Left ventricle myocardium inferior (tissue), 1 donor: ENCODE results near the gene KDM7A. TPM values are rescaled to one million over a fixed set of nuclear protein-coding genes. Genes with fewer than 3 reads are reported as not detected.

Experiments used
- DNase-seq: peaks from one replicate; pipeline ENCODE4 v3.0.0-alpha.2; 2020
- H3K27ac ChIP-seq: fragments of 200-600 bp; replicated peaks from 2 replicates; pipeline ENCODE4 v1.8.0; 2021
- H3K27me3 ChIP-seq: fragments of 200-600 bp; 2 replicates; pipeline ENCODE4 v1.8.0; 2021; ENCODE audit warnings: low read depth
- H3K36me3 ChIP-seq: fragments of 200-600 bp; 2 replicates; pipeline ENCODE4 v1.8.0; 2021
- H3K4me1 ChIP-seq: fragments of 200-600 bp; 2 replicates; pipeline ENCODE4 v1.8.0; 2021
- H3K4me3 ChIP-seq: fragments of 200-600 bp; 2 replicates; pipeline ENCODE4 v1.8.0; 2021; ENCODE audit warnings: mild to moderate bottlenecking, moderate library complexity
- H3K9me3 ChIP-seq: fragments of 200-600 bp; replicated peaks from 2 replicates; pipeline ENCODE4 v1.8.0; 2021
- CTCF ChIP-seq: fragments of 200-600 bp; IDR thresholded peaks from 2 replicates; pipeline ENCODE4 v1.8.0; 2021; ENCODE audit warnings: antibody characterized with exemption, mild to moderate bottlenecking, borderline replicate concordance
- intact Hi-C: fragments of 100-400 bp; cut with micrococcal nuclease; formaldehyde crosslinking; loops from one replicate; pipeline ENCODE4 v1.11.0; 2022
- total RNA-seq: library from RNA; stranded (reverse); fragmentation: NEBNext Ultra II Directional; extraction: Animal tissue kit (Norgen Biotek cat#: 25700); gene quantifications from one replicate; pipeline ENCODE4 v1.2.1, GENCODE V29; 2021
- donor health status: DM: no; HTN: yes; CAD: no; lungs with severe emphysema.

KDM7A gene
- total RNA-seq, 1 donor from 2014 or later, result 8.2 TPM

DNA sequence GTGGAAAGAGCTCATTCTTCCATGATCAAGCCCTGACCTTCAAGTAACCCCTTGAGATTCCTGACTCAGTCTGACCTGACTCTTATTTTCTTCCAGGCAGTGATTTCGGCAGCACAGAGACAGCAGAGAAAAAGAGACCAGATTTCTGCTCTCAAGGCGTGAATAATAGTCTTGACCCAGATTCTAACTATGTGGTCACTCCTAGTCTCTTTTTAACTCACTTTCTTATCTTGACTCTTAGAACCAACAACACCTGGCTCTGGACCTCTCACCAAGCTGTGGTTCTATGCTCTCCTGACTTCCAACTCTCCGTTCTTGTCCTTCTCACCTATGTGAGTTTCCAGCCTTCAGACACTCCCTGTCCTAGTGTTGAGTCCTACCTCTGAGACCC, 36.9 kb upstream of the KDM7A start:
- no peaks in the 10 kb centered on the region for H3K27me3 ChIP-seq
- no peak for TF ChIP-seq CTCF
- H3K27ac ChIP-seq, result no peak overlapping the region
- no peak overlapping the region for H3K4me3 ChIP-seq
- no peaks in the 10 kb centered on the region for H3K36me3 ChIP-seq
- no peaks in the 10 kb centered on the region for H3K4me1 ChIP-seq
- peaks cover 9% of the 10 kb centered on the region for H3K9me3 ChIP-seq
- intact Hi-C loops, result no loop called here
- no peak for DNase-seq

DNA sequence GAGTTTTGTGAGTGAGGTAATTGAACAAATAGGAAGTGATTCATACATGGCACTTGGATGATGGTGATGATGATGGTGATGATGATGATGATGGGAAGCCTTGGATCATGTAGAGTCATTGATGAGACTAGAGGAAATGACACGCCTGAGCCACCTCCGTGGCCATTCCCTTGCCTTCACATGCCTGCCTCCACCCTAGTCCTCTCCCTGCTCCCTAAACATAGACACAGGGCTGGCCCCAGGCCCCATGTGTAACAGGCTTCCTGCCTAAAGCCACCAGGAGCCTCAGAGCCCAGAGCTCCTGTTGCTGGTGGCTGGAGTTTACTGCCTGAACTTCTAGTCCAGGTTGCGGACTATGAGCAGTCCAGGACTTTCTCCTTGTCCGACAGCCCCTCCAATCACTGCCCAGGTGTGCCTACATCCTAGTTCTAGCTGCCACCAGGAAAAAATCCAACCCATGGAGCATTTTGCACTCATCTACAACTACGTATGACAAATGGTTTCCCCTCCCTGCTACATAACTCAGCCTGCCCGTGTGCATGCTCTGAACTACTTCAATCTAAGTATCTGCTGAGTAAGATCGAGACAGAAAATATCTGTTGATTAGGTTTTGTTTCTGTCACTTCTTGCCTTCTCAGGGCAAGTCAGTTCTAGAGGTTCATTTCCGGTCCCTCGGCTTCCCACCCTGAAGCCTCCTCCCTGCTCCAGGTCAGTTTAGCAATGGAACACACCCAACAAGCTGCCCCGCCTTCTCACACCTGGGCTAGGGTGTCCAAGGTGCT, 35.5 kb upstream of the KDM7A start:
- Histone ChIP-seq H3K36me3 (no peaks in the 10 kb centered on the region), H3K9me3 (peaks cover 9% of the 10 kb centered on the region), H3K27ac (no peak overlapping the region), H3K4me3 (no peak overlapping the region), H3K4me1 (no peaks in the 10 kb centered on the region), H3K27me3 (no peaks in the 10 kb centered on the region)
- intact Hi-C loops, result no loop called here
- no peak for TF ChIP-seq CTCF
- no peak for DNase-seq

GRCh38 chr7:140211698-140212097, 34.9 kb upstream of the KDM7A start:
- DNase-seq, result no peak

DNA sequence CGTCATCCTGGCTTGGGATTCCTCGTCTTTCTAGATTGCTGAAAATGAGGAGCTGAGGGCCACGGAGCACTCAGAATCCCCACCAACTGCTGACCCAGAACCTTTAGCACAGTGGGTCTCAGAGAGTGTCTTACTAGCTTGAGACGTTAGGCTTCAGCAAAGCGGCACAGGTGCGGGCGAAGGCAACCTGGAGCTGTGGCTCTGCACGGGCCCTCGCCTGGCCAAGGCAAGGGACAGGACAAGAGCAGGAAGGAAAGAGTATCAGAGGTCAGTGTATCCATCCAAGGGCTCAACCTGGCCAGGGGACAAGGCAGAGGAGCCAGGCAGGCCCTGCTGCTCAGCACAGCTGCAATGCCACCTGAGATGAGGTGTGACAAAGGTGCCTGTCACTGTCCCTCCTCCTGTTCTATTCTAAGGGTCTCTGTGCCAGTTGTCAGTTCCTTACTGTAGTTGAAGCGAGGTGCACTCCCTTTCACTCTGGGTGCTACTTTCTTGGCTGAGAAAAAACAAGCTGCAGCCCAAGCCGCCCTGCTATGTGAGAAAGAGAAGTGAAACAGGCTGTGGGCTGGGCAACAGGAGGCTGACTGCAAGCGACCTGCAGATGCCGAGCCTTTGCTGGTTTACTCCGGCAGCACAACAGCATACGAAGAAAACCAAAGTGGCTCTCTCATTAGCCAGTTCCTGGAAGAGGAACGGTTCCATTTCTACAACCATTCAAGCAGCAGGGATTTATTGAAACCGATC, 33.3 kb upstream of the KDM7A start:
- Histone ChIP-seq H3K27me3 (no peaks in the 10 kb centered on the region), H3K27ac (no peak overlapping the region), H3K9me3 (peaks cover under 1% of the 10 kb centered on the region), H3K4me3 (no peak overlapping the region), H3K4me1 (no peaks in the 10 kb centered on the region), H3K36me3 (no peaks in the 10 kb centered on the region)
- peak; percentile 35 for DNase-seq
- TF ChIP-seq CTCF, result no peak
- intact Hi-C loops, result no loop called here

More at GRCh38 chr7:140211698-140212097, 34.9 kb upstream of the KDM7A start:
- Histone ChIP-seq H3K27ac (no peak overlapping the region), H3K36me3 (no peaks in the 10 kb centered on the region), H3K27me3 (no peaks in the 10 kb centered on the region), H3K9me3 (peaks cover 9% of the 10 kb centered on the region), H3K4me3 (no peak overlapping the region), H3K4me1 (no peaks in the 10 kb centered on the region)
- TF ChIP-seq CTCF, result no peak
- intact Hi-C loops, result no loop called here

GRCh38 chr7:140206616-140207389, 30.0 kb upstream of the KDM7A start:
- TF ChIP-seq CTCF, result no peak
- intact Hi-C loops, result no loop called here
- H3K4me1 ChIP-seq, result no peaks in the 10 kb centered on the region

More at GRCh38 chr7:140206616-140207389, 30.0 kb upstream of the KDM7A start:
- H3K36me3 ChIP-seq, result no peaks in the 10 kb centered on the region
- H3K4me3 ChIP-seq, result no peak overlapping the region
- H3K27me3 ChIP-seq, result no peaks in the 10 kb centered on the region
- H3K9me3 ChIP-seq, result peaks cover 11% of the 10 kb centered on the region
- DNase-seq, result no peak
- no peak overlapping the region for H3K27ac ChIP-seq
